PC-3 (cell line): ENCODE results near the gene DCTN3. TPM values are rescaled to one million over a fixed set of nuclear protein-coding genes. Genes with fewer than 3 reads are reported as not detected.

ENCODE experiments used
- ATAC-seq: fragments of 200-7000 bp; cut with Tn5 transposase; 2 replicates; pipeline ENCODE4 v1.9.1; 2020; ENCODE audit warnings: mild to moderate bottlenecking, moderate library complexity
- BruUV-seq: library from RNA; stranded (reverse); fragments of 400-500 nt; replicated peaks from 2 replicates; lab custom pipeline; 2021; lab: Mats Ljungman, UMichigan
- CTCF ChIA-PET: fragments of 300-600 bp; sonication (Branson Sonifier 250); formaldehyde crosslinking; loops from one replicate; lab custom pipeline; 2022; ENCODE audit warnings: antibody characterized with exemption; lab: Charles Lee
- POLR2A ChIA-PET: fragments of 300-600 bp; sonication (Branson Sonifier 250); formaldehyde crosslinking; loops from one replicate; lab custom pipeline; 2022; ENCODE audit warnings: antibody characterized with exemption; ENCODE audit not compliant: unreplicated experiment; lab: Charles Lee
- DNase-seq: peaks from one replicate; pipeline ENCODE4 v3.0.0-alpha.2; 2015
- H2AFZ ChIP-seq: fragments of 300-600 bp; sonication (generic); 2 replicates; pipeline ENCODE4 v1.6.0; 2016; ENCODE audit warnings: antibody characterized with exemption, low read length
- H3F3A ChIP-seq: fragments of 300-600 bp; sonication (generic); one replicate; pipeline ENCODE4 v1.6.0; 2017; ENCODE audit warnings: antibody characterized with exemption, low read length, control low read depth, mild to moderate bottlenecking; ENCODE audit not compliant: unreplicated experiment
- H3K27ac ChIP-seq: fragments of 300-600 bp; sonication (generic); 2 replicates; pipeline ENCODE4 v1.5.1; 2016; ENCODE audit warnings: mild to moderate bottlenecking, low read length
- H3K27me3 ChIP-seq: fragments of 300-600 bp; sonication (generic); 2 replicates; pipeline ENCODE4 v1.6.1; 2016; ENCODE audit warnings: low read length, mixed read lengths
- H3K36me3 ChIP-seq: fragments of 300-600 bp; sonication (generic); 2 replicates; pipeline ENCODE4 v1.6.1; 2016; ENCODE audit warnings: low read depth, mixed run types, low read length, mixed read lengths
- H3K4me1 ChIP-seq: fragments of 300-600 bp; sonication (generic); 2 replicates; pipeline ENCODE4 v1.5.1; 2016; ENCODE audit warnings: low read length; ENCODE audit not compliant: insufficient read depth
- H3K4me2 ChIP-seq: fragments of 300-600 bp; sonication (generic); 2 replicates; pipeline ENCODE4 v1.6.0; 2016; ENCODE audit warnings: low read length
- H3K4me3 ChIP-seq: fragments of 300-600 bp; sonication (generic); 2 replicates; pipeline ENCODE4 v1.5.1; 2016; ENCODE audit warnings: mild to moderate bottlenecking, low read length, mixed read lengths
- H3K79me2 ChIP-seq: fragments of 300-600 bp; sonication (generic); 2 replicates; pipeline ENCODE4 v1.6.1; 2017; ENCODE audit warnings: low read length, mixed read lengths
- H3K9ac ChIP-seq: fragments of 300-600 bp; sonication (generic); 2 replicates; pipeline ENCODE4 v1.6.0; 2016; ENCODE audit warnings: mild to moderate bottlenecking, low read length
- H3K9me2 ChIP-seq: fragments of 300-600 bp; sonication (generic); replicated peaks from 2 replicates; pipeline ENCODE4 v1.6.1; 2016; ENCODE audit warnings: mixed run types, low read length, mixed read lengths
- H3K9me3 ChIP-seq: fragments of 300-600 bp; sonication (generic); 2 replicates; pipeline ENCODE4 v1.6.1; 2016; ENCODE audit warnings: low read length, mixed read lengths
- H4K20me1 ChIP-seq: fragments of 300-600 bp; sonication (generic); 2 replicates; pipeline ENCODE4 v1.6.1; 2016; ENCODE audit warnings: low read length, mixed read lengths
- CTCF ChIP-seq: fragments of 300-600 bp; sonication (generic); conservative IDR thresholded peaks from 2 replicates; pipeline ENCODE4 v1.5.1; 2017; ENCODE audit warnings: antibody characterized with exemption, low read depth, mild to moderate bottlenecking, low read length
- EZH2 ChIP-seq: fragments of 300-600 bp; sonication (generic); IDR thresholded peaks from one replicate; pipeline ENCODE4 v1.6.1; 2017; ENCODE audit warnings: antibody characterized with exemption, mild to moderate bottlenecking, low read length; ENCODE audit not compliant: unreplicated experiment
- EZH2phosphoT487 ChIP-seq: fragments of 300-600 bp; sonication (generic); IDR thresholded peaks from 2 replicates; pipeline ENCODE4 v1.6.1; 2018; ENCODE audit warnings: mild to moderate bottlenecking, antibody characterized with exemption, low read length, borderline replicate concordance
- intact Hi-C: fragments of 100-400 bp; cut with micrococcal nuclease; formaldehyde crosslinking; loops from 2 replicates; pipeline ENCODE4 v1.9.0; 2023
- total RNA-seq: library from RNA; depleted of rRNA; stranded (reverse); fragments of >200 nt; gene quantifications from 2 replicates; pipeline ENCODE4 v1.2.3, GENCODE V29; 2014; rRNA removed

The DCTN3 gene
- total RNA-seq, 1 experiment from 2014 or later: 102 TPM

- Histone ChIP-seq H4K20me1 (no peaks in the 10 kb centered on the region), H3F3A (no peaks in the 10 kb centered on the region), H3K9me2 (no peaks in the 10 kb centered on the region), H3K4me1 (no peaks in the 10 kb centered on the region), H2AFZ (no peak overlapping the region), H3K36me3 (no peaks in the 10 kb centered on the region), H3K27ac (no peak overlapping the region), H3K4me2 (no peak overlapping the region), H3K79me2 (no peaks in the 10 kb centered on the region), H3K4me3 (no peak overlapping the region), H3K27me3 (no peaks in the 10 kb centered on the region), H3K9me3 (no peaks in the 10 kb centered on the region), H3K9ac (no peak overlapping the region)
- DNase-seq: no peak
- intact Hi-C loops: no loop called here
- CTCF ChIA-PET: no interaction called here
- no TSS peak for BruUV-seq
- TF ChIP-seq EZH2phosphoT487: no peak
- no peak for TF ChIP-seq EZH2
- TF ChIP-seq CTCF: no peak
- POLR2A ChIA-PET: no interaction called here
- ATAC-seq: no peak
Measured at GRCh38 chr9:34566322-34566721, 54.0 kb downstream of the DCTN3 start.

- Histone ChIP-seq H3K27ac (no peak overlapping the region), H3K9ac (no peak overlapping the region), H2AFZ (no peak overlapping the region), H3K27me3 (no peaks in the 10 kb centered on the region), H3K4me2 (no peak overlapping the region), H4K20me1 (no peaks in the 10 kb centered on the region), H3K4me1 (no peaks in the 10 kb centered on the region), H3K79me2 (no peaks in the 10 kb centered on the region), H3K9me3 (no peaks in the 10 kb centered on the region), H3F3A (no peaks in the 10 kb centered on the region), H3K36me3 (no peaks in the 10 kb centered on the region), H3K9me2 (no peaks in the 10 kb centered on the region), H3K4me3 (no peak overlapping the region)
- TF ChIP-seq EZH2 (no peak), CTCF (no peak), EZH2phosphoT487 (no peak)
- POLR2A ChIA-PET: no interaction called here
- ATAC-seq (no peak), DNase-seq (no peak)
- CTCF ChIA-PET: no interaction called here
- intact Hi-C loops: no loop called here
- BruUV-seq: no TSS peak
Measured at GRCh38 chr9:34565856-34566255, 54.4 kb downstream of the DCTN3 start.

- Histone ChIP-seq H2AFZ (no peak overlapping the region), H3K4me2 (no peak overlapping the region), H3K9me3 (no peaks in the 10 kb centered on the region), H3K4me1 (no peaks in the 10 kb centered on the region), H3K27me3 (no peaks in the 10 kb centered on the region), H3F3A (no peaks in the 10 kb centered on the region), H3K27ac (no peak overlapping the region), H3K79me2 (no peaks in the 10 kb centered on the region), H3K9me2 (no peaks in the 10 kb centered on the region), H3K9ac (no peak overlapping the region), H4K20me1 (no peaks in the 10 kb centered on the region), H3K36me3 (no peaks in the 10 kb centered on the region), H3K4me3 (no peak overlapping the region)
- no peak for DNase-seq
- intact Hi-C loops: no loop called here
- ATAC-seq: no peak
- TF ChIP-seq EZH2phosphoT487: no peak
- no peak for TF ChIP-seq EZH2
- TF ChIP-seq CTCF: no peak
- BruUV-seq: no TSS peak
- CTCF ChIA-PET: no interaction called here
- POLR2A ChIA-PET: no interaction called here
Measured at GRCh38 chr9:34564617-34565016, 55.7 kb downstream of the DCTN3 start.

Other genes starting within 250 kb of the DCTN3 start
- 3.4 and 4.7 TPM in 2 replicates for gene MYORG, start 243.6 kb downstream of the DCTN3 start, total RNA-seq
- 15.2 and 17.1 TPM in 2 replicates for gene FAM219A, start 161.9 kb downstream of the DCTN3 start, total RNA-seq
- not detected in 2 replicates for gene DNAI1, start 161.7 kb downstream of the DCTN3 start, total RNA-seq
- 1.3 and 2.0 TPM in 2 replicates for gene ENHO, start 97.5 kb downstream of the DCTN3 start, total RNA-seq
- not detected in 2 replicates for gene CNTFR, start 30.8 kb downstream of the DCTN3 start, total RNA-seq
- 25.0 and 30.2 TPM in 2 replicates for gene RPP25L, start 8.4 kb downstream of the DCTN3 start, total RNA-seq
- gene ARID3C, start 8.6 kb upstream of the DCTN3 start, total RNA-seq: 0.23 TPM in 1 of 2 replicates, not detected in the other
- gene SIGMAR1, start 17.3 kb upstream of the DCTN3 start, total RNA-seq: 96.7 and 97.8 TPM in 2 replicates
- gene GALT, start 26.2 kb upstream of the DCTN3 start, total RNA-seq: 7.6 and 9.8 TPM in 2 replicates
- 8.3 and 8.7 TPM in 2 replicates for gene IL11RA, start 31.7 kb upstream of the DCTN3 start, total RNA-seq
- not detected in 2 replicates for gene CCL27, start 42.2 kb upstream of the DCTN3 start, total RNA-seq
- not detected in 2 replicates for gene CCL19, start 70.8 kb upstream of the DCTN3 start, total RNA-seq
- not detected in 2 replicates for gene CCL21, start 89.6 kb upstream of the DCTN3 start, total RNA-seq